GM18502 (cell line): ENCODE measurements around the gene TMEM190.
"Not testable (repeated sequence)": the region's sequence is repeated elsewhere in the genome, so short reads cannot be mapped to it uniquely, and the experiment has no call there.

ENCODE experiments used
- ATAC-seq: cut with Tn5 transposase; IDR thresholded peaks from one replicate; pipeline ENCODE4 v1.9.1; 2021; ENCODE audit warnings: mild to moderate bottlenecking; ENCODE audit not compliant: unreplicated experiment, poor library complexity

TMEM190 gene

DNA sequence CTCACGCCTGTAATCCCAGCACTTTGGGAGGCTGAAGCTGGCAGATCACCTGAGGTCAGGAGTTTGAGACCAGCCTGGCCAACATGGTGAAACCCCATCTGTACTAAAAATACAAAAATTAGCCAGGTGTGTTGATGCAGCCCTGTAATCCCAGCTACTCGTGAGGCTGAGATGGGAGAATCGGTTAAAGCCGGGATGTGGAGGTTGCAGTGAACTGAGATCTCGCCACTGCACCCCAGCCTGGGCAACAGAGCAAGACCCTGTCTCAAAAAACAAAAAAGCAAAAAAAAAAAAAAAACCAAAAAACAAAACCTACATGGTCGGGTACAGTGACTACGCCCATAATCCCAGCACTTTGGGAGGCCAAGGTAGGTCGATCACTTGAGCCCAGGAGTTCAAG lies 32.6 kb downstream of the TMEM190 start:
- not testable (repeated sequence) for ATAC-seq

DNA sequence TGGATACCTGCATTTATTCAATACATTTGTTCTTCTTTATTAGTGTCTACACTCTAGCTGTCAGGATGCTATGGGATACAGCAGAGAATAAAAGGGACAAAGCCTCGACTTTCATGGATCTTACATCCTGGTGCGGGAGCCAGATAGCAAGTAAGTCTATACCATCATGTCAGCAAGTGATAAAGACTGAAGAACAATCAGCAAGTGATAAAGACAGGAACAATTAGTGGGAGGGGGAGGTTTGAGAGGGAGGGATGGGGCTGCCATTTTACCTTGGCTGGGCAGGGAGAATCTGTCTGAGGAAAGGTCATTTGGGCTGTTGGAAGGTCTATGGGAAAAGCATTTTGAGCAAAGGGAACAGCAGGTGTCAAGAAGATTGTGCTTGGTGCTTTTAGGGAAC lies 33.5 kb downstream of the TMEM190 start:
- no peak for ATAC-seq

GRCh38 chr19:55418185-55418584 lies 41.6 kb downstream of the TMEM190 start:
- ATAC-seq = no peak

GRCh38 chr19:55419103-55419502 lies 42.5 kb downstream of the TMEM190 start:
- ATAC-seq = no peak

DNA sequence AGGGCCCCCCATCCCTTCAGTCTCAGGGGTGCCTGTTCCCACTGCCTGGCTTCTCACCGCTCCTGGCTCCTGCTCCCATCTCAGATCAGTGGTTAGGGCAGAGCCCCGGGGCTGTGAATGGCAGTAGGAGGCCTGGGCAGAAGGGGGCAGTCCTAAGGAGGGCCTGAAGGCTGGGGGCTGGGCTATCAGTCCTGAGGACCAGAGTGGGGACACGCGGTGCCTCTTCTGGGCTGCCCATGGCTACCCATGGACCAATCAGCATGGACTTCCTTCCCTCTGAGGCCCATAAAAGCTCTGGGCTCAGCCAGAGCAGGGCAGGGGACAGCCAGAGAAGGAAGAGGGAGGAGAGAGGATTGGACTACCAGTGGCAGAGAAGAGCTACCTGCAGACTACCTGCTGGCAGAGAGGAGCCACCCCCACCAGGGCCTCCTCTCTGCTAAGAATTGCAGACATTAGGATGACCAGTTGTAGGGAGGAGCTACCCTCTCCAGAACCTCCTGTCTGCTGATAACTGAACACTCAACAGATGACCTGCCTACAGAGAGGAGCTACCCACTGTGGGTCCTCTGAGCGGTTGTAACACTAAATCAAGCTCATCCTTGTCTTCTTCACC lies 43.1 kb downstream of the TMEM190 start:
- ATAC-seq = no peak

GRCh38 chr19:55421281-55421680 lies 44.7 kb downstream of the TMEM190 start:
- not testable (repeated sequence) for ATAC-seq

DNA sequence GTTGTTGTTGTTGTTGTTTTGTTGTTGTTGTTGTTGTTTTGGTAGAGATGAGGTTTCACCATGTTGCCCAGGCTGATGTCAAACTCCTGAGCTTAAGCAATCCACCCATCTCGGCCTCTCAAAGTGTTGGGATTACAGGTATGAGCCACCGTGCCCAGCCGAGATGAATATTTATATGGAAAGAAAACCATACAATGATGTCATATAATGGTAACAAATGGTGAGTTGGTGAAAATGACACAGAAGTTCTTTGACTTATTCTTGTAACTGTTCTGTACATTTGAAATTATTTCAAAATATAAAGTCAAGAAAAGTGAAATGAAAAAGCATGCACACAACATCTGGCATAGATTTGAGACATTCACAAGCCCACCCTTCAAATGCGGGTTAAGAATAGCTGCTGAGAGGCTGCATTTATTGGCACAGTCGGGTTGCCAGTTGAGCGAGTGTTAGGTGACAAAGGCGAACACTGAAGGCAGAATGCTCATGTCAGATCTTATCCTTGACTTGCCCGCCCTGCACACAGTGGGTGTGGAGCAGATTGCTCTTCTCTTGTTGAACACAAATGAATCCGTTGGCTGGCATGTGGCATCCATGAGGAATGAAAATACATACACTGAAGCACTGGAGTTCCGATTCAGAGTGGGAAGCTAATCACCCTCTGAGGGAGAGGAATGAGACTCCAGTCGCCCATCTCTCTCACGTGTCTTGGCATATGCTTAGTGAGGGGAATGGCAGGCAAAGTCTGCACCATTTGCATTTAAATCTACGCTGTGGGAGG lies 46.8 kb downstream of the TMEM190 start:
- no peak for ATAC-seq

- no peak for ATAC-seq
Measured at GRCh38 chr19:55424518-55424917, 47.9 kb downstream of the TMEM190 start.

- ATAC-seq = no peak
Measured at GRCh38 chr19:55426042-55426441, 49.4 kb downstream of the TMEM190 start.
